Right lobe of liver (tissue), 6 donors: ENCODE results near the gene FRY. TPM values are rescaled to one million over a fixed set of nuclear protein-coding genes. Genes with fewer than 3 reads are reported as not detected.
A peak's percentile ranks its signal among the peaks of the same experiment; 100 is the strongest.

Experiments
- ATAC-seq, 4 donors: fragments of 200-7000 bp; cut with Tn5 transposase; one replicate each; pipeline ENCODE4 v1.9.1; 2020; ENCODE audit warnings: mild to moderate bottlenecking in 4 of 4, moderate library complexity in 4 of 4
- DNase-seq, 3 donors: peaks; one replicate each; pipeline ENCODE4 v3.0.0-alpha.2; 2020
- H3K27ac ChIP-seq, 3 donors: fragments of 200-600 bp; one replicate each; pipeline ENCODE4 v1.8.0; 2022
- H3K27me3 ChIP-seq, 2 donors: fragments of 200-600 bp; one replicate each; pipeline ENCODE4 v1.8.0; 2022
- H3K36me3 ChIP-seq, 4 donors: fragments of 200-600 bp; sonication (generic) in 1 of 4; one replicate each; pipeline versions ENCODE4 v1.5.1 to v1.8.0; 2017 to 2022; ENCODE audit warnings: control low read depth in 1 of 4
- H3K4me1 ChIP-seq, 4 donors: fragments of 200-600 bp; sonication (generic) in 1 of 4; one replicate each; pipeline versions ENCODE4 v1.5.1 to v1.8.0; 2017 to 2022; ENCODE audit warnings: control low read depth in 1 of 4
- H3K4me3 ChIP-seq, 3 donors: fragments of 200-600 bp; one replicate each; pipeline ENCODE4 v1.8.0; 2022
- H3K9me3 ChIP-seq, 4 donors: fragments of 200-600 bp; sonication (generic) in 1 of 4; one replicate each; pipeline versions ENCODE4 v1.5.1 to v1.8.0; 2017 to 2022; ENCODE audit warnings: control low read depth in 1 of 4
- POLR2A ChIP-seq: fragments of 450-650 bp; IDR thresholded peaks from one replicate; pipeline ENCODE4 v1.6.1; 2017; ENCODE audit warnings: antibody characterized with exemption, mild to moderate bottlenecking
- WGBS: methylation state at CpG from one replicate; pipeline ENCODE4 v1.1.6; 2018; ENCODE audit warnings: low coverage, low lambda C conversion rate; ENCODE audit not compliant: insufficient coverage; ENCODE audit errors: missing lambda C conversion rate; 5-methylcytosine and 5-hydroxymethylcytosine counted together
- intact Hi-C, 2 donors: fragments of 100-400 bp; cut with DNase I; formaldehyde crosslinking; loops; one replicate each; pipeline versions ENCODE4 v1.11.2 to v1.14.1; 2022
- total RNA-seq, 6 experiments: library from RNA; depleted of rRNA in 2 of 6; stranded (reverse); fragments of >200 nt in 2 of 6; fragmentation: NEBNext Ultra II Directional in 3 of 6; extraction: Animal tissue kit (Norgen Biotek cat#: 25700) in 3 of 6; gene quantifications; one replicate each; pipeline versions ENCODE4 v1.1.0 to v1.2.4, GENCODE V29; 2016 to 2023
- TF ChIP-seq, protein P1 (sequence below), 4 donors: fragments of 200-600 bp in 3 of 4; fragments of 450-650 bp in 1 of 4; IDR thresholded peaks; one replicate each; pipeline versions ENCODE4 v1.5.1 to v1.8.0; 2016 to 2022; ENCODE audit warnings: antibody characterized with exemption in 4 of 4, mild to moderate bottlenecking in 2 of 4
- donor health status: DM: no; HTN: yes; CAD: no.
- donor health status: DM: no; HTN: no; CAD: no.
- donor health status: DM: no; HTN: no; CAD: no.
- donor health status: DM: no; HTN: yes; CAD: no.
- donor health status: DM: no; HTN: yes; CAD: no.

The FRY gene
- total RNA-seq, 6 experiments from 2014 or later, result 16.1 to 106 (median 35.7) TPM

DNA sequence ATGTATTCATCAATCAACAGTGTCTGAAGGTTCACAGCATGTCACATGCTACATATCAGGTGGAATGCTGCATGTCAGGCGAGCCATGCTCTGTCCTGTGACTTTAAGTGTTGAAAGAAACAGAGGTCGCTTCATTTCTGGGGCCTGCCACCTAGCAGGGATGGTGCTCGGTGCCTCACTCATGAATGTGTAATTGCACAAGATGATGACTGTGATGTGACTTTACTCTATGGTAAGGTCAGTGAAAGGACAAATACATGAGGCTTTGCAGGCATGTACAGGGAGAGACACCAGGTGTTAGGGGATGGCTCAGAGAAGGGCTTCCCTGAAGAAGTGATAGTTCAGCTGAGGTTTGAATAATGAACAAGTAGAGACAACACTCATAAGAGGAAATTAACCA lies 66.7 kb downstream of the FRY start:
- no peak for TF ChIP-seq POLR2A
- TF ChIP-seq, protein P1, sequence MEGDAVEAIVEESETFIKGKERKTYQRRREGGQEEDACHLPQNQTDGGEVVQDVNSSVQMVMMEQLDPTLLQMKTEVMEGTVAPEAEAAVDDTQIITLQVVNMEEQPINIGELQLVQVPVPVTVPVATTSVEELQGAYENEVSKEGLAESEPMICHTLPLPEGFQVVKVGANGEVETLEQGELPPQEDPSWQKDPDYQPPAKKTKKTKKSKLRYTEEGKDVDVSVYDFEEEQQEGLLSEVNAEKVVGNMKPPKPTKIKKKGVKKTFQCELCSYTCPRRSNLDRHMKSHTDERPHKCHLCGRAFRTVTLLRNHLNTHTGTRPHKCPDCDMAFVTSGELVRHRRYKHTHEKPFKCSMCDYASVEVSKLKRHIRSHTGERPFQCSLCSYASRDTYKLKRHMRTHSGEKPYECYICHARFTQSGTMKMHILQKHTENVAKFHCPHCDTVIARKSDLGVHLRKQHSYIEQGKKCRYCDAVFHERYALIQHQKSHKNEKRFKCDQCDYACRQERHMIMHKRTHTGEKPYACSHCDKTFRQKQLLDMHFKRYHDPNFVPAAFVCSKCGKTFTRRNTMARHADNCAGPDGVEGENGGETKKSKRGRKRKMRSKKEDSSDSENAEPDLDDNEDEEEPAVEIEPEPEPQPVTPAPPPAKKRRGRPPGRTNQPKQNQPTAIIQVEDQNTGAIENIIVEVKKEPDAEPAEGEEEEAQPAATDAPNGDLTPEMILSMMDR (IDR thresholded peaks at IDR 0.05), result no peak
- no peaks in the 10 kb centered on the region for H3K4me1 ChIP-seq
- WGBS, result 76% methylated on average over 3 of the region's 3 CpGs
- H3K27me3 ChIP-seq, result no peaks in the 10 kb centered on the region
- DNase-seq (no peak), ATAC-seq (peak in 1 of 4 donors; percentile 22)
- H3K36me3 ChIP-seq, result no peaks in the 10 kb centered on the region
- intact Hi-C loops, result no loop called here
- no peaks in the 10 kb centered on the region for H3K9me3 ChIP-seq
- H3K27ac ChIP-seq, result no peak overlapping the region
- H3K4me3 ChIP-seq, result no peak overlapping the region

DNA sequence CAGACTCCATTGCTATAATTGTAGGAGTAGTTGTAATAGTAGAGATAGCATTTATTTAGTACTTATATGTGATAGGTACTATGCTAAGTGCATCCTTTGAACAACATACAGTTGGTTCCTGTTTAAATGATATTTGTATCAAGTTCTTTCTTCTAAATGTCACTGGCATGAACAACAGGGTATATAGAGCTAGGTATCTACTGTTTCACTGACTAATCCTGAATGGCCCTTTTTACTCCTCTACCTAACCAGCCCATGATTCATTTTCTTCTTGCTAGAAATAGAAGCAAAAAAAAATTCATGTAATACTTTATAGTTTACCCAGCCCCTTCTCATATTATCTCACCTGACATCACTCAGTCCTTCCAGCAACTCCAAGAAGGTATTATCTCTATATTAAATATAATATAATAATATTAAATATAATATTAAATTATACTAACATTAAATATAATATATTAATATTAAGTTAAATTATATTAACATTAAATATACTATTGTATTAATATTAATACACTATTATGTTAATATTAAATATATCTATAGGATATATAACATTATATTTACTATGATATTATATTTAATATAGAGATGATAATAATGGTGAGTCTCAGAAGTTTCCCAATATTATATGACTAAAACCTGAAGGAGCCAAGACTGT lies 74.2 kb downstream of the FRY start:
- DNase-seq (no peak), ATAC-seq (no peak)
- no peaks in the 10 kb centered on the region for H3K27me3 ChIP-seq
- no peaks in the 10 kb centered on the region for H3K36me3 ChIP-seq
- no peaks in the 10 kb centered on the region for H3K4me1 ChIP-seq
- TF ChIP-seq POLR2A, result no peak
- TF ChIP-seq, protein P1 (IDR thresholded peaks at IDR 0.05), result no peak
- H3K4me3 ChIP-seq, result no peak overlapping the region
- no peak overlapping the region for H3K27ac ChIP-seq
- intact Hi-C loops, result no loop called here
- H3K9me3 ChIP-seq, result no peaks in the 10 kb centered on the region

DNA sequence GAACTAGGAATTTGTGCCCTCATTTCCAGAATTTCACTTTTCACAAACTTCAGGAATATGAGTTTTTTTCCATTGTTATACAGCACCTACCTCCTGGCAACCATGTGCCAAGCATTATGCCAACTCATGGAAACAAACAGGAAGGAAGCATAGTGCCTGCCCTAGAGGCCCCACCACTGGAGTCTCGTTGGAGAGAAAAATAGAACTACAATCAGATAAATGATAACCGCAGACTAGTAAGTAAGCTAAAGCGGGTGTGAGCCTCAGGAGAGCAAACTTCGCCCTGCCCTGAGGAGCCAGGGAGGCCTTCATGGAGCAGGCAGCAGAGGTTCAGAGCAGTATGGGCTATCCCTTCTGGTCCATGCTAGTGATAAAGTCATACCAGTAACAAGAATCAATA lies 75.9 kb downstream of the FRY start:
- Histone ChIP-seq H3K27me3 (no peaks in the 10 kb centered on the region), H3K36me3 (no peaks in the 10 kb centered on the region), H3K4me1 (no peaks in the 10 kb centered on the region), H3K27ac (no peak overlapping the region), H3K9me3 (no peaks in the 10 kb centered on the region), H3K4me3 (no peak overlapping the region)
- intact Hi-C loops, result no loop called here
- WGBS, result 80% methylated on average over 3 of the region's 4 CpGs
- TF ChIP-seq, protein P1 (IDR thresholded peaks at IDR 0.05), result no peak
- no peak for TF ChIP-seq POLR2A
- DNase-seq (no peak), ATAC-seq (no peak)

DNA sequence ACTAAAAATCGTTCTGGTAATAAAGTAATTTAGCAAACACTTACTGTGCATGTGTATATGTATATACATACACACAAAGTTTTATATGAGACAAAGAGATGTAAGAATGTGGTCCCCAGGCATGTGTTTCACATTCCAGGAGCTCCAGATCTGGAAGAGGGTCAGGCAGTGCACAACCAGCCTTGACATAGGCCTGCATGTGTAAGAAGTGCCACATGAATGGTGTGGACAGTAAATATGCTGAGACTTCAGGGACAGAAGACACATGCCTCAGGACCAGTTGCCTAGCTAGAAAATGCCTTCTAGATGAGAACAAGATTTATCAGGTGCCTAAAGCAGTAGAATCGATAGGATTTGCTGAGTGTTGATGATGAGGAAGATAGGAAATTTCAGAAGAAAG lies 76.4 kb downstream of the FRY start:
- no peak overlapping the region for H3K27ac ChIP-seq
- no peak for ATAC-seq
- TF ChIP-seq POLR2A, result no peak
- TF ChIP-seq, protein P1 (IDR thresholded peaks at IDR 0.05), result no peak
- H3K4me1 ChIP-seq, result no peaks in the 10 kb centered on the region
- DNase-seq, result no peak
- H3K36me3 ChIP-seq, result no peaks in the 10 kb centered on the region
- intact Hi-C loops, result no loop called here
- no peaks in the 10 kb centered on the region for H3K9me3 ChIP-seq
- 73% methylated on average over 2 of the region's 2 CpGs for WGBS
- H3K27me3 ChIP-seq, result no peaks in the 10 kb centered on the region
- H3K4me3 ChIP-seq, result no peak overlapping the region

DNA sequence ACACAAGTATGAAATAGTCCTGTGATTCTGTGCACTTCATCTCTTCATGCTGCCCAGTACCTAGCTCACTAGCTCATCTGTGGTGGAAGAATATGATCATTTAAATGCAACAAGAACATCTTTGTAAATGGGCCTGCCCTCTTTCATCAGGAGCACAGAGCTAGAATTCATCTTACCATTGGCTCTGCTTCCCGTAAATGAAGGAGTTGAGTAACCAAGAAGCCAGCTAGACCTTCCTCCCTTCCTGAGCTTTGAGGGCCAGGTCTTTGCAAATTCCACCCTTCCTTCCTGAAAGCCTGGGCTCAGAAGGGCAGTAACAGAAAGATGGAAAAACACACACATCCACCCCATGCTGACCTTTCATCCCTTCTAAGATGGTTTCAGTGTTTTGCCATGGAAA lies 82.0 kb downstream of the FRY start:
- Histone ChIP-seq H3K36me3 (no peaks in the 10 kb centered on the region), H3K27ac (no peak overlapping the region)

More for the DNA sequence above, 82.0 kb downstream of the FRY start:
- Histone ChIP-seq H3K4me3 (no peak overlapping the region), H3K27me3 (no peaks in the 10 kb centered on the region), H3K9me3 (no peaks in the 10 kb centered on the region), H3K4me1 (peaks cover 0 to 3% (median 0%) of the 10 kb centered on the region in 4 donors)
- no peak for TF ChIP-seq POLR2A
- TF ChIP-seq, protein P1 (IDR thresholded peaks at IDR 0.05), result no peak
- WGBS, result 29% methylated on average over 1 of the region's 1 CpG
- DNase-seq (no peak), ATAC-seq (no peak)
- intact Hi-C loops, result no loop called here
